Measurements from ENCODE around the gene LRRC57.
"Not testable (repeated sequence)": the region's sequence is repeated elsewhere in the genome, so short reads cannot be mapped to it uniquely, and the experiment has no call there.

LRRC57 gene

DNA sequence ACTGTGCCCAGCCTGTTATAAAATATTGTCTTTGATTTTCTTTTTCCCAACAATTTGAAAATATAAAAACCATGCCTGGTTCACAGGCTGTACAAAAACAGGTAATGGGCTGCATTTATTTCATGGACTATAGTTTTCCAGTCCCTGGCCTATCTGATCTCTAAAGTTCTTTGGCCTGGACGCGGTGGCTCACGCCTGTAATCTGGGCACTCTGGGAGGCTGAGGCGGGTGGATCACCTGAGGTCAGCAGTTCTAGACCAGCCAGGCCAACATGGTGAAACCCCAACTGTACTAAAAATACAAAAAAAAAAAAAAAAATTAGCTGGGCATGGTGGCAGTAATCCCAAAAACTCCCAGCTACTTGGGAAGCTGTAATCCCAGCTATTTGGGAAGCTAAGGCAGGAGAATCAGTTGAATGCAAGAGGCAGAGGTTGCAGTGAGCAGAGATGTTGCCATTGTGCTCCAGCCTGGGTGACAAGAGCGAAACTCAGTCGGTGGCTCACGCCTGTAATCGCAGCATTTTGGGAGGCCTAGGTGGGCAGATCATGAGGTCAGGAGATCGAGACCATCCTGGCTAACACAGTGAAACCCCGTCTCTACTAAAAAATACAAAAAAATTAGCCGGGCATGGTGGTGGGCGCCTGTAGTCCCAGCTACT, 8.1 kb upstream of the LRRC57 start:
- not testable (repeated sequence) for DNase-seq (ENCODE audit: extremely low spot score, insufficient read length, low read depth); FAIRE-seq

DNA sequence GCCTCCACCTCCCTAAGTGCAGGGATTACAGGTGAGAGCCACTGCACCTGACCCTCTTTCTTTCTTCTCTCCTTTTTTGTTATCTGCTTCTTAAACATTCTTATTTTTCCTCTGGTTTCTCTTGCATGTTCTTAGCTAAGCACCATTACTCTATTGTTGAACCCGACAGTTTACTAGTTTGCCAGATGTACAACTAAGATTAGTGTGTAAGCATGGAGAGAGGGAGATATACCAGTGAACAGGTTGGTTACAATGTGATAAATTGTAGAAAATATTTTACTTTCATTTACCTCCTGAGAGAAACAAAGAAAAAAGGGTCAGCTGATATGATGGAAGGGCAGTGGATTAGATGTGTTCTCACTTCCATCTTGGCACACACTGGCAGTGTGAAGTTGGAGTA, 5.0 kb upstream of the LRRC57 start:
- FAIRE-seq = no peak

DNA sequence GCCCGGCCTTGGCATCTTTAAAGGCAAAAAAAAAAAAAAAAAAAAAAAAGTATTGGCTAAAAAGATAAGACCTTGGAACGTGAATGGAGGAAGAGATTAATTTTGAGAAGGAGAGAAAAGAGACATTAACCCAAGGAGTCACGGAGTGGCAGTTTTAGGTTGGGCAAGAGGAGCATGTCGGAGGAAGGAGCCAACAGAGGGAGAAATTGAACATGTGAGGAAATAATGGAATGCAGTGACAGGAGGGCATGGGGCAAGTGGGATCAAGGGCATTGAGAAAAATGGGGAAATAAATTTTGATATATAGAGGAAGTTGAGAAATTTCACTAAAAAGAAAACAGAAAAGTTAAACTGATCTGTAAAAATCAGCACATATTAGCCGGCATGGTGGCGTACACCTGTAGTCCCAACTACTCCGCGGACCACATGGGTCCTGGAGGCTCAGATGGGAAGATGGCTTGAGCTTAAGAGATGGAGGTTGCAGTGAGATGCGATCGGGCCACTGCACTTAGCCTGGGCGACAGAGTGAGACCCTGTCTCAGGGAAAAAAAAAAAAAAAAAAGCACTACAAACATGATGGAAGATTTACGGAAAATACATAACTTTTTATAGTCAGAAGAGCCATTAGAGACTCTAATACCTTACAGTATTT, 1.3 kb upstream of the LRRC57 start:
- DNase-seq (ENCODE audit: extremely low spot score, insufficient read length, low read depth) (no peak), FAIRE-seq (no peak)

More for the DNA sequence above, 5.0 kb upstream of the LRRC57 start:
- no peak for DNase-seq (ENCODE audit: extremely low spot score, insufficient read length, low read depth)

DNA sequence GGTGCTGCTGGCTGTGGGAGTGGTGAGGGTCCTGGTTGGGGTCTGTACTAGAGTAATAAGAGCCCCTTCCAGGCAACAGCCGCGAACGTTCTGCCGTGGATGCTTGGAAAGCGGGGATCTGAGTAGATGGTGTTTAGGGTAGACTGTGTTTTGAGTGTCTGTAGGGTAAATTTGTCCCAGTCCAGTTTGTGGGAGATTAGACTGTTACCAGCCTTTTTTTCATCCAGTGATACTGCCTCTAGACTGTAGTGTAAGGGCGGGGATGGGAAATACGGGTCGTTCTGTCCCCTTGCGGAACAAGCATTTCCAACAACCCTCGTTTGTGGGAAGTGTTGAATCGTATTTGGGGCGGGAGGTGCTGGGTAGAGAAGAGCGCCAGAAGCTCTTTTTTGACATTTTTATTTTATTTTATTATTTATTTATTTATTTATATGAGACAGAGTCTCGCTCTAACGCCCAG, 469 bp upstream of the LRRC57 start:
- DNase-seq (ENCODE audit: extremely low spot score, insufficient read length, low read depth) (no peak), FAIRE-seq (peak; percentile 12)

DNA sequence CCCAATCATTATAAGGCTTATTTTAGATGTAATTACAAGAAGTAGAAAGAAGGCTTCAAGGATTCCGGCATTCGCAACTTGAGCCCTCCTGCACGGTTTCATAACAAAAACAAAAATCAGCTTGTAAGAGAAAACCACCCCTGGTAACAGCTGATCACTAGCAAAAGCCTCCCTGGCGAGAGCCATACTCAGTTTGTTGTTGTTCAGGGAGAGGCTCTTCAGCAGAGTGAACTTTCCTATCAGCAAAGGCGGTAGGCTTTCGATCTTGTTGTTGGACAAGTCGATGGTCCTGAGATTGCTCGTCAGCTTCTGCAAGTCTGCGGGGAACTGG, 710 bp downstream of the LRRC57 start:
- no peak for DNase-seq (ENCODE audit: extremely low spot score, insufficient read length, low read depth)
- FAIRE-seq = peak; percentile 39

DNA sequence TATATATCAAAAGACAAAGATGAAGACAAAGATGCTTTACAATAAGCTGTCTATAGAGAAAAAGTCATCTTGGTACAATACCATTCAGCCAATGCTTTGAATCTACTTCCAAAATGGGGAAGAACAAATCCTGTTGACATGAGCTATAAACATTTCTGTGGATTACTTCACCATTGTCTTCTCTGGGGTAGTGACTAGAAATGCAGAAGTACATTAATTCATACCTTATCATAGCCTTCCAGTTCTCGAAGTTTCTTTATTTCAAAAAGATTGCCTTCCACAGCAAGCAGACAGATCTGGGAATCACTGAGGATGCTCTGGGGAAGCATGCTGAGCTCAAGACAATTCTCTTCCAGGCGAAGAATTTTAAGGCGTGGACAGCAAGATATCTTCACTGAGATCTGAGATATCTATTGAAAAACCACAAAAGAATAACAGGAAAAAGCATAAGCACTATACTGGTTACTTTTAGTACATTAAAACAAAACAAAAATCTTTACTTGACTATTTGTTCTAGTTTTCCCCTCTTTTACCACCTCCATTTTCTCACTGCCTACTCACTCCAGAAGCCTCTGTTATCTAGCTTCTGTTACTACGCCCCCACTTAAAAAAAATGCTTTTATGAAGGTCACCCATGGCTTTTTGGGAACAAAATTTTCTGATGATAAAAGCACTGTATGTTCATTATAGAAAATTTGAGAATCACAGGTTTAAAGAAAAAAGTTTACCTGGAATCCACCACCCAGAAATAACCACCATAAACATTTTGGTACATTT, 3.6 kb downstream of the LRRC57 start:
- no peak for DNase-seq (ENCODE audit: extremely low spot score, insufficient read length, low read depth)
- no peak for FAIRE-seq

DNA sequence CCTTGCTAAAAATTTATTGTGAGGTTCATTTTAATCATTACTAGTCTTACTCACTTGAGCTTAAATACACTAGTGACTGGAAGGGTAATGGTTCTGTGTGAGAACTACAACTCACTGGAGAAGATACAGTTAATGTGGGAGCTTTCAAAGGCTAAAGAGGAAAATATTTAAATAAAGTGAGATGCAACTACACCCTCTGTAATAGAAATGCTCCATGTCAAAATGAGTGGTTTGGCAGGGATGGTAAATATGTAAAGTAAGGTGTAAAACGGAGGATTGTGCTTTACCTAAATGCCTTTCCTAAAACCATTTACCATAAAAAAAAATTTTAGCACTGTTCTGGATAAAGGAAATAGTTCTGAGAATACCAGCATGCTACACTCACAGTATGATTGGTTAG, 15.3 kb downstream of the LRRC57 start:
- FAIRE-seq (no peak), DNase-seq (ENCODE audit: extremely low spot score, insufficient read length, low read depth) (no peak)

DNA sequence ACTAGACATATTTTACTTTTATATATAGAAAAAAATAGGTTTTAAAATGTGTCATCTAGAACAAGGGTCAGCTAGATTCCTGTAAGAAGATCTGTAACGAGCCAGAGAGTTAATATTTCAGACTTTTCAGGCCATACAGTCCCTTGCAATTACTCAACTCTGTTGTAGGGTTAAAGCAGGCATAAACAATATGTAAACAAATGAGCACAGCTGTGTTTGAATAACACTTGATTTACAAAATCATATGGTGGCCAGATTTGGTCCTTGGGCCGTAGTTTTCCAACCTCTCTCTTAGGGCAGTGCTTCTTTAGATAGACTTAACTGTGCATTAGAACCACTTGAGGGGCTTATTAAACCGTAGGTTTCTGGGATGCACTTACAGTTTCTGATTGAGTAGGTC, 19.6 kb downstream of the LRRC57 start:
- DNase-seq (ENCODE audit: extremely low spot score, insufficient read length, low read depth) (no peak), FAIRE-seq (no peak)

DNA sequence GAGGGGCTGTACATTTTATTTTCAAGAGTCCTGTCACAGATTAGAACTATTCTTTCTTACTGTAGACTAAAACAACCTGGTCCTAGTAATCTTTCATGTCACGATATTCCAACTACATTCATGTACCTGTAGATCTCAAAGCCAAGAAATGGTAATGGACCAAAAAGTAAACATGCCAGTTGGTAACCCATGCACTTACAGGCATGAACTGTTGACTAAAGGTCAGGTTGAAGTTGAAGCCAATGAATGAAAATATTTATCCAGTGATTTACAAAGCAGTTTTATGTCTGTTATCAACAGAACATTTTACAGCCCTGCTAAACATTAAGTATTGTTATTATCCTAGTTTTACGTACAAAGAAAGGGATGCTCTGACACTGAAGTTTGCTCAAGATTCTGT, 25.3 kb downstream of the LRRC57 start:
- FAIRE-seq = no peak
- no peak for DNase-seq (ENCODE audit: extremely low spot score, insufficient read length, low read depth)

DNA sequence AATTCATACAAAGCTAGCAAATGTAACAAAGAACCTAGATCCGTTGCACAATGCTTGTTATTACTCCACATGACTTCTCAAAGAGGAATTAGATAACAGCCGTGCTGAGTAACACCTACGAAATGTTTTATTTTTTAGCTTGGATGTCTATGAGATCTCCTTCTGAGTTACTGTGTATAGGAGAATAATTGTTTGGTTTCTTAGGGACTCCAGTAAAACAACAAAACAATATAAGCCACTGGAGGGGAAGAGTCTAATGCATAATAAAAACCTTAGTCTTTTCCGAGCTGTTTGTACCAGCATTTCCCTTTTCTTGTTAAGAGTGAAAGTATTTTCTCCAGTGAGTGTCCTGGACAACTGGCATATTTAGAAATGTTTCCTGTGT, 37.6 kb downstream of the LRRC57 start:
- no peak for DNase-seq (ENCODE audit: extremely low spot score, insufficient read length, low read depth)
- FAIRE-seq = peak; percentile 9

DNA sequence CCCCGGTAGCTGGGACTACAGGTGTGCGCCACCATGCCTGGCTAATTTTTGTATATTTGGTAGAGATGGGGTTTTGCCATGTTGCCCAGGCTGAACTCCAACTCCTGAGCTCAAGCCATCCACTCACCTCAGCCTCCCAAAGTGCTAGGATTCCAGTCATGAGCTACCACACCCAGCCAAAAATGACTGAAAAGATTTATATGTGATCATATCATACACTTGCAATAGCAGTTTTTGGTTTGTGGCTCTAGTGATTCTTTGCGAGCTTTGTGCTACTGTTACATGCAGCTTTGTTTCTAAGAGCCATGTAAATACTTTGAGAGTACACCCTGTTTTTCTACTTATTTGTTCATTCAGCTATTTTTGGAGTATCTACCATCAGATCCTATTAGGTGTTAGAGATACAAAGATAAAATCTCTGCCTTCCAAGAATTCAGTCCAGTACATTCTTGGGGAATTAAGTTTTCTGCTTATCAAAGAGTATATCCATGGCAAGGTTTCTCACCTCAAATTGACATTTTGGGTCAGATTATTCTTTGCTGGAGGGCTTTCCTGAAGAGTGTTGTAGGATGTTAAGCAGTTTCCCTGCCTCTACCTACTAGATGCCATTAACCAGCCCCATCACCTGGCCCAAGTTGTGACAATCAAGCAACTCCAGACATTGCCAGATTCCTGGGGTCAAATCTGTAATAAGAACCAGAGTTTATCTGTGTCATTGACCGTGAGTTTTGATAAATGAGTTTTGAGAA, 38.2 kb downstream of the LRRC57 start:
- DNase-seq (ENCODE audit: extremely low spot score, insufficient read length, low read depth) (no peak), FAIRE-seq (no peak)

DNA sequence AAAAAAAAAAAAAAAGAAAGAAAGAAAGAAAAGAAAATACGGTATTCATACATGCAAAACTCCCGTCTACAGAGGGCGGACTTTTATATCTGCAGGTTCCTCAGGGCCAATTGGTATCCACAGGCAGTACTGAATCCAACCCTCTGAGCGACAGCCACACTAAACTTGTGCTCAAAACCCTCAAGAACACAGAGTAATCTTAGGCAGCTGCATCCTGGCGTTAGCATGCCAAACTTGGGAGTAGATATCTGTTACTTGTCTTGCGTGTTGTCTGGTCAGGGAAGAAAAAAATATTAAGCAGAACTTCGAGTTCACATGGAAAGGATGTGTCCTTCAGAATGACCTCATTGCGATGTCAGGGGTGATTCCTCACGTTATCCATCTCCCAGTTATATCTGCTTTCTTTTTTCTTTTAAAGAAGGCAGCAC, 40.3 kb downstream of the LRRC57 start:
- FAIRE-seq (no peak), DNase-seq (ENCODE audit: extremely low spot score, insufficient read length, low read depth) (no peak)

DNA sequence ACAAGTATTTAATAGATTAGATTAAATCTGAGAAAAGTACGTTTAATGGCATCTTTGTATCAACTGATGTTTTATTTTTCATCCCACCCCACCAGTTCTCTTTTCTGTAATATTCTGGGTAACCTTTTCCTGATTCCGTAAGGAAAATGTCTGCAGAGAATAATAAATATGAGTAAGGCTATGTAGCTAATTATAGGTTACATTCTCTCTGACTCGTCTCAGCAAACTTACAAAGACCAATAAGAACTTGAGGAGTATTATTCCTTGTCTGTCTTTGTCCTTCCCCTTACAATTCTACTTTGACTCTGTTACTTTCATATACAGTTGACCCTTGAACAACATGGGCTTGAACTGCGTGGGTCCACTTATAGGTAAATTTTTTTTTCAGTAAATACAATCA, 41.1 kb downstream of the LRRC57 start:
- no peak for DNase-seq (ENCODE audit: extremely low spot score, insufficient read length, low read depth)
- FAIRE-seq = no peak

DNA sequence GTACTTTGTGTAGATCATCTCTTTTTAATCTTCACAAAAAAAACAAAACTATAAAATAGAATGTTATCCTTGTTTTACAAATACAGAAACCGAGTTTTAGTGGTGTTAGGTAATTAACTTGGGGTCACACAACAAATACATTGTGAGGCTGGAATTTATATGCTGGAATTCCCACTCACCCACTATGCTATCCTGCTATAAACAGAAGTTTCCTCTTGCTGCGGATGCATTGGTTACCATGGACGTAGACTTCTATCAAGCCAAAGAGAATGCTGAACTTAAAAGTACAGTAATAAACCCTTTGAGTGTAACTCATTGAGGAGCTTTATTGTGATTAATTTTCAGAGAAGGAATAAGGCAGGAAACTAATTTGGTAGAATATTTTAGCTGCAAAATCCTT, 44.0 kb downstream of the LRRC57 start:
- no peak for FAIRE-seq
- DNase-seq (ENCODE audit: extremely low spot score, insufficient read length, low read depth) = no peak

DNA sequence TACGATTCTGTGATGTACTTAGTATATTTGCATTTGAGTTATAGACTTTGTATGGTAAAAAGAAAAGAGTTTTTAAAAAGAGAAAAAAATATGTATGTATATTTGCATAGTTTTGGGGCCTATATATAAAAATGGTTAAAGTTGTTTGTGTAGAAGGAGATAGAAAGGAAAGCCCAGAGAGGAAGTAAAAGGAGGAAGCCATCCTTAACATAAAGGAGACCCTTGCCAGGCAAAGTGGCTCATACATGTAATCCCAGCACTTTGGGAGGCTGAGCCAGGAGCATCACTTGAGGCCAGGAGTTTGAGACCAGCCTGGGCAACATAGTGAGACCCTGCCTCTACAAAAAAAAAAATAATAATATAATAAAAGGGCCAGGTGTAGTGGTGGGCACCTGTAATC, 44.8 kb downstream of the LRRC57 start:
- no peak for FAIRE-seq

DNA sequence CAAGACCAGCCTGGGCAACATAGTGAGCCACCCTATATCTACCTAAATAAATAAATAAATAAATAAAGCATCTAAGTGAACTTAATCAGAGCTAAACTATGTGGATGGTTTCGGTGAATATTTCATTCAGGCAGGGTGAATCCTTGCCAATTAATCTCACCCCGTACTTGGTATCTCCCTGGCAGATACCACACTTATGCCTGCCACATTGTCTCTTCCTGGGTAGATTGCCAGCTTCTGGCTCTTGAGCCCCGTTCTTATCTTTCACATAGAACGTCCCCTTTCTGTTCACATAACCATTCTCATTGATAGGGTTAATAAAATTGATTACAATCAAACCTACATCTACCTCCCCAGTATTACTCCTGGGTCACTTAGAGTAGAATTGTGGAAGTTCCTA, 46.1 kb downstream of the LRRC57 start:
- no peak for FAIRE-seq
- no peak for DNase-seq (ENCODE audit: extremely low spot score, insufficient read length, low read depth)

More for the DNA sequence above, 44.8 kb downstream of the LRRC57 start:
- no peak for DNase-seq (ENCODE audit: extremely low spot score, insufficient read length, low read depth)

DNA sequence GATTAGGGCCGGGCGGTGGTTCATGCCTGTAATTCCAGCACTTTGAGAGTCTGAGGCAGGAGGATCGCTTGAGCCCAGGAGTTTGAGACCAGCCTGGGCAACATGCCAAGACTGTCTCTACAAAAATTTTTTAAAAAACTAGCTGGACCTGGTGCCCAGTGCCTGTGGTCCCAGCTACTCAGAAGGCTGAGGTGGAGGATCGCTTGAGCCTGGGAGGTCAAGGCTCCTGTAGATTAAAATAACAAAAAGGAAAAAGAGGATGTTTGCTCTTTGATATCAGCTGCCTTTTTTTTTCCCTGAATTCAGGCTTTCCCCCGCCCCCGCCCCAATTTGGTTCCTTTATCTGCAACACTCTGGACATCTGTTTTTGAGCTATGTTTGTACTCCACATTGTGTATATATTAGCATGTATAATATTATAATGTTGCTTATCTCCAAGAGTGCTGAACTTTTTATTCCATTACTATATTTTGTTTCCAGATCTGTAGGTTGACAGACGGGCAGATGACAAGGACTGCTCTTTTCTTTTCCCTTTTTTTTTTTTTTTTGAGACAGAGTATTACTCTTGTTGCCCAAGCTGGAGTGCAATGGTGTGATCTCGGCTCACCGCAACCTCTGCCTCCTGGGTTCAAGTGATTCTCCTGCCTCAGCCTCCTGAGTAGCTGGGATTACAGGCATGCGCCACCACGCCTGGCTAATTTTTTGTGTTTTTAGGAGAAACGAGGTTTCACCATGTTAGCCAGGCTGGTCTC, 48.6 kb downstream of the LRRC57 start:
- DNase-seq (ENCODE audit: extremely low spot score, insufficient read length, low read depth) (no peak), FAIRE-seq (no peak)

DNA sequence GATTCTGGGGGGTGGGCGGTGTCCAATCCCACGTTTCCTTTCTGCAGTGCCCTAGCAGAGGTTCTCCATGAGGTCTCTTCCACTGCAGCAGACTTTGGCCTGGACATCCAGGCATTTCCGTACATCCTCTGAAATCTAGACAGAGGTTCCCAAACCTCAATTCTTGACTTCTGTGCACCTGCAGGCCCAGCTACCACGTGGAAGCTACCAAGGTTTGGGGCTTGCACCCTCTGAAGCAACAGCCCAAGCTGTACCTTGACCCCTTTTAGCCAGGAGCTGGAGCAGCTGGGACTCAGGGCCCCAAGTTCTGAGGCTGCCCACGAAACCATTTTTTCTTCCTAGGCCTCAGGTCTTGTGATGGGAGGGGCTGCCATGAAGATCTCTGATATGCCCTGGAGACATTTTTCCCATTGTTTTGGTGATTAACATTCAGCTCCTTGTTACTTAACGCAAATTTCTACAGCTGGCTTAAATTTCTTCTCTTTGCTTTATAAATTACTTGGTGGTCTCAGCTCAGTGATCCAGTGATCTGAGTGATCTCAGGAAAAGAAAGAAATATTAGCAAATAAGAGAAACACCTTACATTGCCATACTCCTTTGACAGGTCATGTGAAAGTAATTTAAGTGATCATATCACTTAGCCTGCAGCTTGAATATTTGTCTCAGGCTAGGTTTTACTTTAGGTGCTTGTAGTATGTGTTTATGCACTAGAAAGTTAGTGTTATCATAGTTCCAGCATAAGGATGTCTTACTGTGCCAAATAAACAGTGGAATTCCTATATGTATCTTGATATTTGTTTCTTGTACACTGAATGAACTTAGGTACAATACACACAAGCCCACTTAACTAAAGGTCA, 50.2 kb downstream of the LRRC57 start:
- DNase-seq (ENCODE audit: extremely low spot score, insufficient read length, low read depth) (no peak), FAIRE-seq (no peak)

Measured in GM18507 (cell line).